Measurements from ENCODE around the gene MYH11.

GRCh38 chr16:15836965-15837611, 19.7 kb downstream of the MYH11 start:
- TF ChIP-seq, protein P1, sequence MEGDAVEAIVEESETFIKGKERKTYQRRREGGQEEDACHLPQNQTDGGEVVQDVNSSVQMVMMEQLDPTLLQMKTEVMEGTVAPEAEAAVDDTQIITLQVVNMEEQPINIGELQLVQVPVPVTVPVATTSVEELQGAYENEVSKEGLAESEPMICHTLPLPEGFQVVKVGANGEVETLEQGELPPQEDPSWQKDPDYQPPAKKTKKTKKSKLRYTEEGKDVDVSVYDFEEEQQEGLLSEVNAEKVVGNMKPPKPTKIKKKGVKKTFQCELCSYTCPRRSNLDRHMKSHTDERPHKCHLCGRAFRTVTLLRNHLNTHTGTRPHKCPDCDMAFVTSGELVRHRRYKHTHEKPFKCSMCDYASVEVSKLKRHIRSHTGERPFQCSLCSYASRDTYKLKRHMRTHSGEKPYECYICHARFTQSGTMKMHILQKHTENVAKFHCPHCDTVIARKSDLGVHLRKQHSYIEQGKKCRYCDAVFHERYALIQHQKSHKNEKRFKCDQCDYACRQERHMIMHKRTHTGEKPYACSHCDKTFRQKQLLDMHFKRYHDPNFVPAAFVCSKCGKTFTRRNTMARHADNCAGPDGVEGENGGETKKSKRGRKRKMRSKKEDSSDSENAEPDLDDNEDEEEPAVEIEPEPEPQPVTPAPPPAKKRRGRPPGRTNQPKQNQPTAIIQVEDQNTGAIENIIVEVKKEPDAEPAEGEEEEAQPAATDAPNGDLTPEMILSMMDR (conservative IDR thresholded peaks at IDR 0.05; ENCODE audit: low read depth in 2 of 2), result no peak
- TF ChIP-seq EZH2 (IDR thresholded peaks at IDR 0.05; ENCODE audit: low read depth, unreplicated experiment) (no peak), NANOG (IDR thresholded peaks at IDR 0.05; ENCODE audit: borderline replicate concordance) (no peak), POLR2AphosphoS5 (IDR thresholded peaks at IDR 0.05; ENCODE audit: low read depth) (no peak), EZH2phosphoT487 (IDR thresholded peaks at IDR 0.05; ENCODE audit: unreplicated experiment) (no peak)
